ENCODE measurements around the gene SHQ1.

DNA sequence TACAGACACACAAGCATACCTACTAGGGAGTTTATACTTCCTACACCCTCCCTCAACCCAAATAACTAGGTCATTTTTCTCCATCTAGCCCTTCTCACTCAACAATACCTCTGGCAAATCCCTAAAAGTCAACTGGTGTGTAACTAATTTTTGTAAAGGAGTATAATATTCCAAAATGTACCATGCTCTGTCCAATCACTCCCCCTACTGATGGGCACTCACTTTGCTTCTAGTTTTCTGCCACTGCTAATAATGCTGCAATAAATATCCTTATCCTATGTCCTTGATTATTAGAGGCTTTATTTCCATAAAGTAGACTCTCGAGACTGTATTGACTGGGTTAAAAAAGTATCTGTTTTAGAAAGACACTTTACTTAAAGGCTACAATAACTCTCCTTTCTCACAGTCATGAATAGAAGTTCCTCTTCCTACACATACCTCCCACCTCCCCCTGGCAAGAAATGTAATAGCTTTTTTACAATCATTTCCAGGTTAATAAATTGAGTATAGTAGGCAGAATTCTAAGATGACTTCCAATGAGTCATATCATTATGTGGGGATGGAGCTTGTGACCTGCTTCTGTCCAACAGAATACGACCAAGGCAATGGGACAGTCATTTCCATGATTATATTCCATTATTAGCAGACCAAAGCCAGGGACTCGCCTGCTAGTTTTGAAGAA lies 30.0 kb downstream of the SHQ1 start:
- TF ChIP-seq POLR2AphosphoS5 (IDR thresholded peaks at IDR 0.05): no peak
- TF ChIP-seq, protein P1, sequence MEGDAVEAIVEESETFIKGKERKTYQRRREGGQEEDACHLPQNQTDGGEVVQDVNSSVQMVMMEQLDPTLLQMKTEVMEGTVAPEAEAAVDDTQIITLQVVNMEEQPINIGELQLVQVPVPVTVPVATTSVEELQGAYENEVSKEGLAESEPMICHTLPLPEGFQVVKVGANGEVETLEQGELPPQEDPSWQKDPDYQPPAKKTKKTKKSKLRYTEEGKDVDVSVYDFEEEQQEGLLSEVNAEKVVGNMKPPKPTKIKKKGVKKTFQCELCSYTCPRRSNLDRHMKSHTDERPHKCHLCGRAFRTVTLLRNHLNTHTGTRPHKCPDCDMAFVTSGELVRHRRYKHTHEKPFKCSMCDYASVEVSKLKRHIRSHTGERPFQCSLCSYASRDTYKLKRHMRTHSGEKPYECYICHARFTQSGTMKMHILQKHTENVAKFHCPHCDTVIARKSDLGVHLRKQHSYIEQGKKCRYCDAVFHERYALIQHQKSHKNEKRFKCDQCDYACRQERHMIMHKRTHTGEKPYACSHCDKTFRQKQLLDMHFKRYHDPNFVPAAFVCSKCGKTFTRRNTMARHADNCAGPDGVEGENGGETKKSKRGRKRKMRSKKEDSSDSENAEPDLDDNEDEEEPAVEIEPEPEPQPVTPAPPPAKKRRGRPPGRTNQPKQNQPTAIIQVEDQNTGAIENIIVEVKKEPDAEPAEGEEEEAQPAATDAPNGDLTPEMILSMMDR (IDR thresholded peaks at IDR 0.05): peak; percentile 44 to 56 (median 50)
- TF ChIP-seq POLR2A (IDR thresholded peaks at IDR 0.05; ENCODE audit: low read depth): no peak
- TF ChIP-seq EP300 (IDR thresholded peaks at IDR 0.05): no peak

Data from esophagus muscularis mucosa (tissue), 4 donors.